Fibroblast of skin of left biceps (primary cell): ENCODE results near the gene PPP1R7.
"Not testable (repeated sequence)": the region's sequence is repeated elsewhere in the genome, so short reads cannot be mapped to it uniquely, and the experiment has no call there.

ENCODE experiments used
- DNase-seq, 2 experiments: peaks; one replicate each; pipeline ENCODE4 v3.0.0-alpha.2; 2013; ENCODE audit warnings: low read depth in 2 of 2

The PPP1R7 gene

GRCh38 chr2:241149925-241150659, at the start of gene PPP1R7:
Gene PPP1R7, plus strand, starts transcription at chr2:241150467. Its CDS starts 29 bp downstream, at chr2:241150496.
- peak; percentile 69 to 76 for DNase-seq

- peak; percentile 23 to 53 for DNase-seq
These were observed 47.9 kb upstream of the PPP1R7 start, which contains the start of gene MTERF4 for GRCh38 chr2:241102239-241102803. Gene MTERF4, minus strand, starts transcription at chr2:241102287. Its CDS starts 14 bp downstream, at chr2:241102273.

DNA sequence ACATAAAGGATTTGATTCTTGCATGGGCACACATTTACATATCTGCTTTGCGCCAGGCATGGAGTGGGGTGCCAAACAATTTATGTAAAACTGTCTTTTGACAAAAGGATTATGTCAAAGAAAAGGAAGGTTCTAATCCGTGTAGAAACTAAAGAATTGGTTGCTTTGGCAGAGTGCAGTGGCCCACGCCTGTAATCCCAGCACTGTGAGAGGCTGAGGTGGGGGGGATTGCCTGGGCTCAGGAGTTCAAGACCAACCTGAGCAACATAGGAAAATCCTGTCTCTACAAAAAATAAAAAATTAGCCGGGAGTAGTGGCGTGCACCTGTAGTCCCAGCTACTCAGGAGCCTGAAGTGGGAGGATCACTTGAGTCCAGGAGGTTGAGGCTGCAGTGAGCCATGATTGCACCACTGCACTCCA, 47.1 kb upstream of the PPP1R7 start:
- no peak for DNase-seq

DNA sequence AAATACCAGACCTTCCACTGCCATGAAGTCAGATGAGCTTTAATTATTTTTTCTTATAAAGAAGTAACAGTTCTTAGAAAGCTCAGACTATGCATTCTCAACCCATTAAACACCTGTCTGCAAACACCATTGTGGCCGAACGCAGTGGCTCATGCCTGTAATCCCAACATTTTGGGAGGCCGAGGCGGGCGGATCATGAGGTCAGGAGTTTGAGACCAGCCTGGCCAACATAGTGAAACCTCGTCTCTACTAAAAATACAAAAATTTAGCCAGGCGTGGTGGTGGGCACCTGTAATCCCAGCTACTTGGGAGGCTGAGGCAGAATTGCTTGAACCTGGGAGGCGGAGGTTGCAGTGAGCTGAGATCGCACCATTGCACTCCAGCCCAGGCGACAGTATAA, 45.7 kb upstream of the PPP1R7 start:
- DNase-seq: not testable (repeated sequence)

GRCh38 chr2:241105641-241106040, 44.6 kb upstream of the PPP1R7 start:
- DNase-seq: no peak

- DNase-seq: no peak
These were observed 43.1 kb upstream of the PPP1R7 start for GRCh38 chr2:241107031-241107783.

DNA sequence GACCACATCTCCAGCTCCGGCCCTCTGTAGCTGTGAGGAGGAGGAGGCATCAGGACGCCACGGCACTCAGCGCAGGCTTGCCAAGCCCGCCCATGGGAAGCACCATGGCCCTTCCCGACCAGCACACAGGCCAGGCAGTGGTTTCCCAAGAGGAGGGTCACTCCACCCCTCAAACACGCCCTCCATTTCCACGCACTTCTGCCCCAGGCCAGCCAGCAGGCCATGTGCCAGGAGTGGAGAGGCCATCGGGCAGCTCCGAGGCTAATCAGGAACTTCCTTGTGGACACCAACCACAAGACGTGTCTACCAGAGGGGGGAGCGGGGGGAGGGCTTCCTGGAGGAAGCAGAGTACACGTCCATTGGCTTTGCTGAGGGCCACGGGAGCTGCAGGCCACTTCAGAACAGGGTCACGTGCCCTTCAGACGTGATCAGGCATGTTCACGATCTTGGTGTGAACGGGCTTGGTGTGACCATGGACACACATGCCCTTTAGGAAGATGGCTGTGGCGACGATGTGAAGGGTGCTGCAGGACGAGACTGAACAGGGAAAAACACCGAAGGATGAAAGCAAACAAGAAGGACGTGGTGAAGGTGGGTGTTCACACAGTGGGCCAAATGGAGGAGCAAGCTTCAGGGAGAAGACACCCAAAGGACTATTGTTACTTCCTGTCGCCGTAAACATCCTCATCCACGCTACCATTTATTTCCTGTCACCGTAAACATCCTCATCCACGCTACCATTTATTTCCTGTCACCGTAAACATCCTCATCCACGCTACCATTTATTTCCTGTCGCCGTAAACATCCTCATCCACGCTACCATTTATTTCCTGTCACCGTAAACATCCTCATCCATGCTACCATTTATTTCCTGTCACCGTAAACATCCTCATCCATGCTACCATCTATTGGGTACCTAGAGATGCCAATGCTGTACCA, 41.7 kb upstream of the PPP1R7 start:
- no peak for DNase-seq

- no peak for DNase-seq
These were observed 40.8 kb upstream of the PPP1R7 start for GRCh38 chr2:241109210-241110088.

- no peak for DNase-seq
These were observed 40.1 kb upstream of the PPP1R7 start for GRCh38 chr2:241110089-241110606.

DNA sequence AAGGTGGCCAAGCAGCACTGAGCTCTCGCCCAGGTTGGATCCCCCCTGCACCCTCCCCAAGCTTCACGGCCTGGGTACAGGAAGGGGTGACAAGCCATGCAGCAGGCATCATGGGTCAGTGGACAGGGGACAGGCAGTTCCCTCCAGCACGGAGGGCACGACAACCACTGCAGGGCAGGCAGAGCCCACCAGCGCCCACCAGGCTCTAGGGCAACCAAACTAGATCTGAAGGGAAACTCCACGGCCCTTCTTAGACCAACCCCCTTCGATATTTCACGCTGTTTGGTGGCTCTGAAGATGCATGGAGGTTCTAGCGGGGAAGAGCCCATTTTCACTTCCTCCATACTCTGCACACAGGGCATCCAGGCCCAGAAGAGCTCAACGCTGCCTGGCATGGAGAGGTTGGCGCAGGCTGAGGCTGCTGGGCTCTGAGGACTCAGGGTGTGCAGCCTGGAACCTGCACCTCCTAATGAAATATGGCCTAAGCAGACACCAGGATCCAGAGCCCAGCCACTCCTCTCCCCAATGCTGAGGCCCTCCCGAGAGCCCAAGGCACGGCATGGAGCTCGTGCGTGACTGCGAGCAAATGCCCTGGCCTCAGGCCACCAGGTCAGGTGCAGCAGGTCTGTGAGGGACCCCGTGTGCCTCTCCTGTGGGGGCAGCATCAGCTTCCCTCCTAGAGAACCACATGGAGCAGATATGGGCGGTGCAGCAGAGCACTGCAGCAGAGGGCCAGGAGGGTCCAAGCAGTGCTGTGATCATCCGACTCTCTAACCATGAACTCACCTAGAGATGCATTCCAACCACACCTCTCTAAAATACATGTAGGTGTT, 39.4 kb upstream of the PPP1R7 start:
- no peak for DNase-seq

DNA sequence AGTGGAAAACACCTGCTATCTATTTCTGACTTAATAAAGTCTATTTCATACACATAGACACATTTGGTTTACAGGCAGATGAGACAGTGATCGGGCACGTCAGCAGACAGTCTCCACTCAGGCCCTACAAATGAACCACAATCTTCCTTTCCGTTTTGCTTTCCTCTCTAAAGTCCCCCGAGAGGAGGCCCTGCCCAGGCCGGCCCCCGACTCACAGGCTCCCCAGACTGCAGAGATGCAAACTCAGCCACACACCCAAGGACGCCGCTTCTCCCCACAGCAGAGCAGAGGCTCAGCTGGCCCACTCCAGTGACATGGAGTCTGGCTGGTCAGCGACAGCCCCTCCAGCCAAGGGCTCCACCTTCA, 38.8 kb upstream of the PPP1R7 start:
- DNase-seq: no peak

GRCh38 chr2:241112046-241112445, 38.2 kb upstream of the PPP1R7 start:
- DNase-seq: no peak

GRCh38 chr2:241112592-241112991, 37.7 kb upstream of the PPP1R7 start:
- no peak for DNase-seq

- DNase-seq: no peak
These were observed 35.4 kb upstream of the PPP1R7 start for GRCh38 chr2:241114836-241115235.

GRCh38 chr2:241115361-241115760, 34.9 kb upstream of the PPP1R7 start:
- no peak for DNase-seq

DNA sequence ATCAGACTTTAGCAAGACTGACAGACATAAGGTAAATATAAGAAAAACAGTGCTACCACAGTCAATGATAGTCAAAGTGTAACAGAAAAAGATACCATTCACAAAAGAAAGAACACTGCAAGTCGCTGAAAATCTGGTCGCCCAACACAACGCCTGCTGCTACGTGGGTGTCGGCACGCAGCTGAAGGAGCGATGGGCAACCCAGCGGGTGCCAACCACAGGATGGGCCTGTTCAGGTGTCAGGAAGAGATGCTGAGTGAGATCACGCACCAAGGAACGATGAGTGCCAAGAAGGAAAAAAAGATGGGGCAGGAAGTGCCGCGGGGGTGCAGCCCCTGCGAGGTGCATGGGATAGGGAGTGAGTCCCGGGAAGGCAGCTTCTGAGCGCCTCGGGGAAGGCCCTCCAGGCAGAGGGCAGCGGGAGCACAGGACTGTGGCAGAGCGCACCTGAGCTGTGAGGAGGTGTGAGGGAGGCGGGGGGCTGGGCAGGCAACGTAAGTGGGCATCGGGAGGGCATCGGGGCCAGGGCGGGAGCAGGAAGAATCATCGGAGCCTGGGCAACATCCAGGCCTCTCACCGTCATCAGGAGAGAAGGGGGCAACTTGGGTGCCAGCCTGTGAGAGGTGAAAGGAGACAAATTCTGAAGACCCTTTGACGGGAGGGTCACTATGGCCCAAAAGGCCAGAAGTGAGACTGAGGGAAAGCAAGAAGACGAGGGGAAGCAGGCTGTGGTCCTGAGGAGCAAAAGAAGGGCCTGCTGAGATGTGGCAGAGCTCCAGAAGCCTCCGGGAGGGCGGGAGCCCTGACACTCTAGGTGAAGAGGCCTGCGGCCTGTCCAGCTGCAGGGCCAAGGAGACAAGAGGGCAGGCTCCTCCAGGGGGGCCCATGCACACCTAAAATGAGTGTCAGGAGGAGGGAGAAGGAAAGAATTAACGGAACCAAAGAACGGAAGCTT, 33.4 kb upstream of the PPP1R7 start:
- no peak for DNase-seq

- no peak for DNase-seq
These were observed 31.3 kb upstream of the PPP1R7 start for GRCh38 chr2:241118737-241119505.

GRCh38 chr2:241120440-241120839, 29.8 kb upstream of the PPP1R7 start:
- no peak for DNase-seq
